Spleen (tissue), 7 donors: ENCODE data around the gene CFAP20.

Experiments
- CTCF ChIP-seq, 11 experiments: fragments of 200-600 bp in 7 of 11; fragments of 450-650 bp in 4 of 11; sonication (generic) in 4 of 11; IDR thresholded peaks in 8 of 11; conservative IDR thresholded peaks in 3 of 11; 1 replicate in 7 of 11; 2 replicates in 4 of 11; pipeline versions ENCODE4 v1.4.0 to v1.8.0; 2016 to 2021; ENCODE audit warnings: antibody characterized with exemption in 11 of 11, inconsistent platforms in 4 of 11, mild to moderate bottlenecking in 1 of 11
- POLR2AphosphoS5 ChIP-seq, 3 donors: sonication (generic); formaldehyde crosslinking; IDR thresholded peaks; one replicate each; pipeline ENCODE4 v1.5.1; 2017; ENCODE audit warnings: antibody characterized with exemption in 3 of 3
- donor health status: DM: no; HTN: no; CAD: no; lungs with moderate emphysema.
- donor health status: DM: no; HTN: no; CAD: no.
- donor health status: DM: no; HTN: no; CAD: no.

- TF ChIP-seq CTCF (IDR thresholded peaks at IDR 0.05 in 8 of 11, conservative IDR thresholded peaks at IDR 0.05 in 3 of 11) (peak in 2 of 11 experiments; percentile 30 to 42), POLR2AphosphoS5 (IDR thresholded peaks at IDR 0.05) (peak; percentile 94 to 98 (median 95))
Measured at GRCh38 chr16:58129097-58129936, at the start of gene CFAP20.
